HEK293 (cell line): ENCODE data around the gene KLC4.

Source experiments
- CTCF ChIA-PET: fragments of 350-600 bp; formaldehyde crosslinking; extraction: SDS; loops from one replicate; lab custom pipeline; 2021; ENCODE audit warnings: antibody characterized with exemption; lab: Yijun Ruan, JAX
- POLR2A ChIA-PET: fragments of 300-600 bp; formaldehyde crosslinking; extraction: SDS; loops from one replicate; lab custom pipeline; 2020; ENCODE audit warnings: antibody characterized with exemption, inconsistent platforms; lab: Yijun Ruan, JAX
- H3K27ac ChIP-seq: fragments of 200-500 bp; sonication (Bioruptor generic); 2 replicates; pipeline ENCODE4 v1.5.1; 2014; ENCODE audit warnings: low read depth, low read length, control low read depth, inconsistent platforms; ENCODE audit errors: extremely low read depth
- H3K36me3 ChIP-seq, 2 experiments: fragments of 200-500 bp in 1 of 2; sonication (Bioruptor generic) in 1 of 2; 1 replicate in 1 of 2; 2 replicates in 1 of 2; pipeline ENCODE4 v1.5.1; 2014 to 2017; ENCODE audit warnings: inconsistent platforms in 2 of 2, low read length in 2 of 2; ENCODE audit not compliant: control insufficient read depth in 2 of 2, insufficient read depth in 1 of 2
- H3K4me1 ChIP-seq: fragments of 200-500 bp; sonication (Bioruptor generic); 2 replicates; pipeline ENCODE4 v1.5.1; 2014; ENCODE audit warnings: mild to moderate bottlenecking, low read length, inconsistent platforms; ENCODE audit not compliant: control insufficient read depth, insufficient read depth
- H3K4me3 ChIP-seq: 2 replicates; pipeline ENCODE4 v1.5.1; 2011; ENCODE audit warnings: low read depth, mild to moderate bottlenecking, control low read depth, low read length, moderate library complexity
- H3K9me3 ChIP-seq: fragments of 200-500 bp; sonication (Bioruptor generic); 2 replicates; pipeline ENCODE4 v1.5.1; 2014; ENCODE audit warnings: low read depth, low read length, inconsistent platforms; ENCODE audit not compliant: control insufficient read depth, insufficient read depth
- BCL11B ChIP-seq: fragments of 450-650 bp; formaldehyde crosslinking; IDR thresholded peaks from 2 replicates; pipeline ENCODE4 v1.5.1; 2016; ENCODE audit warnings: low read depth, missing biosample characterization, missing genetic modification characterization
- HOXD13 ChIP-seq: sonication (generic); formaldehyde crosslinking; IDR thresholded peaks from 2 replicates; pipeline ENCODE4 v1.8.0; 2022; ENCODE audit warnings: missing genetic modification reagents, borderline replicate concordance
- IKZF3 ChIP-seq: fragments of 450-650 bp; IDR thresholded peaks from 2 replicates; pipeline ENCODE4 v1.5.0; 2018; ENCODE audit warnings: missing biosample characterization, mild to moderate bottlenecking, missing genetic modification characterization, moderate library complexity
- KLF7 ChIP-seq: fragments of 450-650 bp; formaldehyde crosslinking; IDR thresholded peaks from 2 replicates; pipeline ENCODE4 v1.5.1; 2016; ENCODE audit warnings: missing biosample characterization, missing genetic modification characterization, borderline replicate concordance
- KLF8 ChIP-seq: fragments of 450-650 bp; formaldehyde crosslinking; IDR thresholded peaks from 2 replicates; pipeline ENCODE4 v1.5.1; 2016; ENCODE audit warnings: missing biosample characterization, missing genetic modification characterization
- MZF1 ChIP-seq: fragments of 450-650 bp; formaldehyde crosslinking; IDR thresholded peaks from 2 replicates; pipeline ENCODE4 v1.5.1; 2017; ENCODE audit warnings: missing biosample characterization, missing genetic modification characterization, borderline replicate concordance
- PBX3 ChIP-seq: sonication (generic); formaldehyde crosslinking; IDR thresholded peaks from 2 replicates; pipeline ENCODE4 v1.8.1; 2022; ENCODE audit warnings: mild to moderate bottlenecking, moderate library complexity, missing genetic modification reagents
- PRDM10 ChIP-seq: fragments of 450-650 bp; formaldehyde crosslinking; IDR thresholded peaks from 2 replicates; pipeline ENCODE4 v1.5.1; 2016; ENCODE audit warnings: missing biosample characterization, missing genetic modification characterization
- SP7 ChIP-seq: fragments of 450-650 bp; formaldehyde crosslinking; IDR thresholded peaks from 2 replicates; pipeline ENCODE4 v1.5.1; 2016; ENCODE audit warnings: missing biosample characterization, missing genetic modification characterization
- WT1 ChIP-seq: fragments of 450-650 bp; formaldehyde crosslinking; IDR thresholded peaks from 2 replicates; pipeline ENCODE4 v1.5.1; 2016; ENCODE audit warnings: missing biosample characterization, missing genetic modification characterization
- ZBTB17 ChIP-seq: fragments of 450-650 bp; formaldehyde crosslinking; IDR thresholded peaks from 2 replicates; pipeline ENCODE4 v1.5.1; 2016; ENCODE audit warnings: missing biosample characterization, missing genetic modification characterization
- ZBTB48 ChIP-seq: fragments of 450-650 bp; formaldehyde crosslinking; IDR thresholded peaks from 2 replicates; pipeline ENCODE4 v1.5.1; 2016; ENCODE audit warnings: missing biosample characterization, missing genetic modification characterization
- ZFHX2 ChIP-seq: fragments of 450-650 bp; formaldehyde crosslinking; conservative IDR thresholded peaks from 2 replicates; pipeline ENCODE4 v1.5.1; 2016; ENCODE audit warnings: missing biosample characterization, missing genetic modification characterization
- ZFP41 ChIP-seq: fragments of 450-650 bp; formaldehyde crosslinking; IDR thresholded peaks from 2 replicates; pipeline ENCODE4 v1.5.1; 2016; ENCODE audit warnings: missing biosample characterization, missing genetic modification characterization, borderline replicate concordance
- ZNF214 ChIP-seq: fragments of 450-650 bp; formaldehyde crosslinking; IDR thresholded peaks from 2 replicates; pipeline ENCODE4 v1.5.1; 2017; ENCODE audit warnings: missing biosample characterization, mild to moderate bottlenecking, missing genetic modification characterization, borderline replicate concordance
- ZNF341 ChIP-seq: fragments of 450-650 bp; formaldehyde crosslinking; IDR thresholded peaks from 2 replicates; pipeline ENCODE4; 2016; ENCODE audit warnings: low read depth, missing biosample characterization, missing genetic modification characterization
- ZNF366 ChIP-seq: fragments of 450-650 bp; formaldehyde crosslinking; conservative IDR thresholded peaks from 2 replicates; pipeline ENCODE4 v1.5.1; 2016; ENCODE audit warnings: missing biosample characterization, missing genetic modification characterization
- ZNF391 ChIP-seq: fragments of 450-650 bp; formaldehyde crosslinking; IDR thresholded peaks from 2 replicates; pipeline ENCODE4 v1.5.1; 2016; ENCODE audit warnings: low read depth, missing biosample characterization, missing genetic modification characterization, borderline replicate concordance
- ZNF398 ChIP-seq: fragments of 450-650 bp; formaldehyde crosslinking; IDR thresholded peaks from 2 replicates; pipeline ENCODE4 v1.5.1; 2017; ENCODE audit warnings: missing biosample characterization, missing genetic modification characterization
- ZNF423 ChIP-seq: fragments of 450-650 bp; formaldehyde crosslinking; IDR thresholded peaks from 2 replicates; pipeline ENCODE4 v1.5.1; 2016; ENCODE audit warnings: missing biosample characterization, missing genetic modification characterization
- ZNF449 ChIP-seq: fragments of 450-650 bp; formaldehyde crosslinking; IDR thresholded peaks from 2 replicates; pipeline ENCODE4 v1.5.1; 2017; ENCODE audit warnings: missing biosample characterization, mild to moderate bottlenecking, missing genetic modification characterization, moderate library complexity
- ZNF501 ChIP-seq: fragments of 450-650 bp; formaldehyde crosslinking; IDR thresholded peaks from 2 replicates; pipeline ENCODE4 v1.5.1; 2016; ENCODE audit warnings: missing biosample characterization, missing genetic modification characterization
- ZNF544 ChIP-seq: fragments of 450-650 bp; formaldehyde crosslinking; IDR thresholded peaks from 2 replicates; pipeline ENCODE4 v1.5.0; 2017; ENCODE audit warnings: missing biosample characterization, missing genetic modification characterization
- ZNF555 ChIP-seq: fragments of 450-650 bp; formaldehyde crosslinking; conservative IDR thresholded peaks from 2 replicates; pipeline ENCODE4 v1.5.1; 2017; ENCODE audit warnings: missing biosample characterization, mild to moderate bottlenecking, missing genetic modification characterization, inconsistent platforms
- ZNF580 ChIP-seq: fragments of 450-650 bp; formaldehyde crosslinking; IDR thresholded peaks from 2 replicates; pipeline ENCODE4 v1.5.1; 2016; ENCODE audit warnings: missing biosample characterization, missing genetic modification characterization
- ZSCAN18 ChIP-seq: fragments of 450-650 bp; formaldehyde crosslinking; IDR thresholded peaks from 2 replicates; pipeline ENCODE4 v1.5.1; 2016; ENCODE audit warnings: missing biosample characterization, missing genetic modification characterization

The KLC4 gene

GRCh38 chr6:43089874-43090558 lies 30.6 kb downstream of the KLC4 start (continued):
- peak; percentile 66 for TF ChIP-seq PRDM10 (tag by site-specific recombination)
- no peak for TF ChIP-seq ZFP41

GRCh38 chr6:43090559-43090956 lies 31.1 kb downstream of the KLC4 start:
- peaks cover 41% of the 10 kb centered on the region for H3K4me1 ChIP-seq
- H3K36me3 ChIP-seq = no peaks in the 10 kb centered on the region
- ChIA-PET POLR2A (interaction anchor here (1.1 to 1.6 kb wide), 2 partner anchors 10 to 76 kb away, joined by 3 read pairs; partner anchors contain the start of genes KLHDC3 and MEA1), CTCF (interaction anchor here (0.6 to 1.6 kb wide), 7 partner anchors 8 to 428 kb away, joined by 3 to 4 read pairs (median 3); partner anchors contain the start of gene DNPH1)
- no peak overlapping the region for H3K4me3 ChIP-seq
- no peaks in the 10 kb centered on the region for H3K9me3 ChIP-seq
- H3K27ac ChIP-seq = peak overlapping the region; percentile 75
- TF ChIP-seq ZNF555 (no peak), KLF8 (no peak), ZNF214 (tag by site-specific recombination) (no peak), ZNF580 (tag by site-specific recombination) (0 out of 2 replicates have a peak, but pooled peaks have one; percentile 10), ZBTB17 (tag by site-specific recombination) (peak; percentile 45; the same call in 1 of the 2 replicates), ZSCAN18 (tag by site-specific recombination) (no peak), ZFHX2 (tag by site-specific recombination) (no peak), ZBTB48 (0 out of 2 replicates have a peak, but pooled peaks have one; percentile 23), ZNF423 (tag by site-specific recombination) (no peak), KLF7 (0 out of 2 replicates have a peak, but pooled peaks have one; percentile 28), ZNF449 (tag by site-specific recombination) (no peak), SP7 (tag by site-specific recombination) (0 out of 2 replicates have a peak, but pooled peaks have one; percentile 21), ZNF501 (tag by site-specific recombination) (no peak), BCL11B (tag by site-specific recombination) (peak; percentile 52; the same call in 1 of the 2 replicates), IKZF3 (peak; percentile 82; the same call in 1 of the 2 replicates), ZNF391 (tag by site-specific recombination) (no peak), MZF1 (peak; percentile 63), WT1 (tag by site-specific recombination) (peak; percentile 95), ZNF544 (tag by site-specific recombination) (no peak), ZNF366 (tag by site-specific recombination) (peak; percentile 80), HOXD13 (CRISPR knock-in tag) (peak; percentile 54; the same call in 1 of the 2 replicates), ZNF341 (tag by site-specific recombination) (peak; percentile 41; the same call in 1 of the 2 replicates), PBX3 (no peak), ZNF398 (tag by site-specific recombination) (peak; percentile 74)
